Natural killer cell treated with Interleukin-12 subunit alpha and Interleukin-12 subunit beta and Interleukin-15 and Interleukin-18, amount 100 ng/mL, for 72 hours (primary cell): ENCODE measurements around the gene SEMA4B. TPM values are rescaled to one million over a fixed set of nuclear protein-coding genes. Genes with fewer than 3 reads are reported as not detected.

Experiments used
- total RNA-seq, 2 donors: library from RNA; stranded (reverse); gene quantifications; one replicate each; pipeline ENCODE4 v1.2.3, GENCODE V29; 2022

SEMA4B gene
- total RNA-seq, 2 donors from 2014 or later: 9.2 to 9.7 TPM

Other genes with a start within 250 kb of the SEMA4B start
- 10 to 100 TPM; 26.6 to 32.6 TPM for gene ZNF710, start 200.0 kb upstream of the SEMA4B start, total RNA-seq
- gene IDH2, start 98.9 kb upstream of the SEMA4B start, total RNA-seq: 10 to 100 TPM; 94.3 to 96.4 TPM
- gene CIB1, start 32.6 kb downstream of the SEMA4B start, total RNA-seq: 100 to 1,000 TPM in 1 of 2 donors, 10 to 100 TPM in 1; 86.1 to 119 TPM
- gene GDPGP1, start 32.9 kb downstream of the SEMA4B start, total RNA-seq: 10 to 100 TPM in 1 of 2 donors, 1 to 10 TPM in 1; 9.6 to 10.0 TPM
- under 1 TPM in 1 of 2 donors, not detected in 1; 0.36 TPM for gene TTLL13, start 48.2 kb downstream of the SEMA4B start, total RNA-seq
- gene NGRN, start 64.3 kb downstream of the SEMA4B start, total RNA-seq: 10 to 100 TPM; 22.8 to 36.5 TPM
- 1 to 10 TPM; 1.3 to 1.4 TPM for gene ZNF774, start 151.0 kb downstream of the SEMA4B start, total RNA-seq
- 100 to 1,000 TPM; 222 to 382 TPM for gene IQGAP1, start 186.9 kb downstream of the SEMA4B start, total RNA-seq